Measurements from ENCODE around the gene EHMT2.
"Not testable (repeated sequence)": the region's sequence is repeated elsewhere in the genome, so short reads cannot be mapped to it uniquely, and the experiment has no call there.

Gene EHMT2

GRCh38 chr6:31897612-31898382, at the start of gene EHMT2:
EHMT2 (minus strand) TSS chr6:31897698; CDS start chr6:31897677, 21 bp downstream.
- DNase-seq = peak; percentile 60

- no peak for DNase-seq
Measured at GRCh38 chr6:31947070-31947675, 49.7 kb upstream of the EHMT2 start.

GRCh38 chr6:31946370-31946885, 48.9 kb upstream of the EHMT2 start:
- DNase-seq = no peak

DNA sequence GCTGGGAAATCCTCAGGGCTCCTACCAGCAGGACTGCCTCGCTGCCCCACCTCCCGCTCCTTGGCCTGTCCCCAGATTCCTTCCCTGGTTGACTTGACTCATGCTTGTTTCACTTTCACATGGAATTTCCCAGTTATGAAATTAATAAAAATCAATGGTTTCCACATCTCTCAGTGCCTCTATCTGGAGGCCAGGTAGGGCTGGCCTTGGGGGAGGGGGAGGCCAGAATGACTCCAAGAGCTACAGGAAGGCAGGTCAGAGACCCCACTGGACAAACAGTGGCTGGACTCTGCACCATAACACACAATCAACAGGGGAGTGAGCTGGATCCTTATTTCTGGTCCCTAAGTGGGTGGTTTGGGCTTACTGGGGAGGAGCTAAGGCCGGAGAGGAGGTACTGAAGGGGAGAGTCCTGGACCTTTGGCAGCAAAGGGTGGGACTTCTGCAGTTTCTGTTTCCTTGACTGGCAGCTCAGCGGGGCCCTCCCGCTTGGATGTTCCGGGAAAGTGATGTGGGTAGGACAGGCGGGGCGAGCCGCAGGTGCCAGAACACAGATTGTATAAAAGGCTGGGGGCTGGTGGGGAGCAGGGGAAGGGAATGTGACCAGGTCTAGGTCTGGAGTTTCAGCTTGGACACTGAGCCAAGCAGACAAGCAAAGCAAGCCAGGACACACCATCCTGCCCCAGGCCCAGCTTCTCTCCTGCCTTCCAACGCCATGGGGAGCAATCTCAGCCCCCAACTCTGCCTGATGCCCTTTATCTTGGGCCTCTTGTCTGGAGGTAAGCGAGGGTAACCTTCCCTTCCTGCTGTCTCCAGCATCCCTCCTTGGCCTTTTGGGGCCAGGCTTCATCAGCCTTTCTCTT, 48.2 kb upstream of the EHMT2 start, which contains the start of gene CFB:
TSS of gene CFB (plus strand) at position 589 of the 863 bp plus-strand sequence. CDS start at position 716, 127 bp downstream.
- DNase-seq = peak; percentile 59

- no peak for DNase-seq
Measured at GRCh38 chr6:31945154-31945506, 47.6 kb upstream of the EHMT2 start.

DNA sequence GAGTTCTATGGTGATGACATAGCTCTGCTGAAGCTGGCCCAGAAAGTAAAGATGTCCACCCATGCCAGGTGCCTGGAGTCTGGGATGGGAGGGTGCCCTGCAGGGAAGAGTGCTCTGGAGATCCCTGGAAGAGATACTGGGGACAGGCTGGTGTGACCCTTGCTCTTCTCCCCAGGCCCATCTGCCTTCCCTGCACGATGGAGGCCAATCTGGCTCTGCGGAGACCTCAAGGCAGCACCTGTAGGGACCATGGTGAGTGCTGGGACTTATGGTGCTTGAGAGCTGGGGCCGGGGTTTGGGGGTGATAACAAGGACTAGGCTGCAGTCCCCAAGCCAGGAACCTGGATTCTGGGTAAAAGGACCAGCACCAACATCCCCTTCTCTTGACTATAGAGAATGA, 46.2 kb upstream of the EHMT2 start:
- no peak for DNase-seq

- no peak for DNase-seq
Measured at GRCh38 chr6:31940256-31940664, 42.8 kb upstream of the EHMT2 start.

- DNase-seq = no peak
Measured at GRCh38 chr6:31935823-31936222, 38.3 kb upstream of the EHMT2 start.

- DNase-seq = no peak
Measured at GRCh38 chr6:31935021-31935420, 37.5 kb upstream of the EHMT2 start.

GRCh38 chr6:31933537-31933936, 36.0 kb upstream of the EHMT2 start:
- no peak for DNase-seq

DNA sequence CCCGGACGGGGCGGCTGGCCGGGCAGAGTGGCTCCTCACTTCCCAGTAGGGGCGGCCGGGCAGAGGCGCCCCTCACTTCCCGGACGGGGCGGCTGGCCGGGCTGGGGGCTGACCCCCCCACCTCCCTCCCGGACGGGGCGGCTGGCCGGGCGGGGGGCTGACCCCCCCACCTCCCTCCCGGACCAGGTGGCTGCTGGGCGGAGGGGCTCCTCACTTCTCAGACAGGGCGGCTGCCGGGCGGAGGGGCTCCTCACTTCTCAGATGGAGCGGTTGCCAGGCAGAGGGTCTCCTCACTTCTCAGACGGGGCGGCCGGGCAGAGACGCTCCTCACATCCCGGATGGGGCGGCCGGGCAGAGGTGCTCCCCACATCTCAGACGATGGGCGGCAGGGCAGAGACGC, 34.6 kb upstream of the EHMT2 start:
- DNase-seq = not testable (repeated sequence)

GRCh38 chr6:31930962-31931361, 33.5 kb upstream of the EHMT2 start:
- DNase-seq = no peak

DNA sequence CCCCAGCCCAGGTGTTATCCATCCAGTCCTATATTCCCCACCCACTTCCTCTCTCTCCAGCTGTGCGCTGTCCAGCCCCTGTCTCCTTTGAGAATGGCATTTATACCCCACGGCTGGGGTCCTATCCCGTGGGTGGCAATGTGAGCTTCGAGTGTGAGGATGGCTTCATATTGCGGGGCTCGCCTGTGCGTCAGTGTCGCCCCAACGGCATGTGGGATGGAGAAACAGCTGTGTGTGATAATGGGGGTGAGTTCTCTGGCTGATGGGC, 31.1 kb upstream of the EHMT2 start:
- DNase-seq = no peak

DNA sequence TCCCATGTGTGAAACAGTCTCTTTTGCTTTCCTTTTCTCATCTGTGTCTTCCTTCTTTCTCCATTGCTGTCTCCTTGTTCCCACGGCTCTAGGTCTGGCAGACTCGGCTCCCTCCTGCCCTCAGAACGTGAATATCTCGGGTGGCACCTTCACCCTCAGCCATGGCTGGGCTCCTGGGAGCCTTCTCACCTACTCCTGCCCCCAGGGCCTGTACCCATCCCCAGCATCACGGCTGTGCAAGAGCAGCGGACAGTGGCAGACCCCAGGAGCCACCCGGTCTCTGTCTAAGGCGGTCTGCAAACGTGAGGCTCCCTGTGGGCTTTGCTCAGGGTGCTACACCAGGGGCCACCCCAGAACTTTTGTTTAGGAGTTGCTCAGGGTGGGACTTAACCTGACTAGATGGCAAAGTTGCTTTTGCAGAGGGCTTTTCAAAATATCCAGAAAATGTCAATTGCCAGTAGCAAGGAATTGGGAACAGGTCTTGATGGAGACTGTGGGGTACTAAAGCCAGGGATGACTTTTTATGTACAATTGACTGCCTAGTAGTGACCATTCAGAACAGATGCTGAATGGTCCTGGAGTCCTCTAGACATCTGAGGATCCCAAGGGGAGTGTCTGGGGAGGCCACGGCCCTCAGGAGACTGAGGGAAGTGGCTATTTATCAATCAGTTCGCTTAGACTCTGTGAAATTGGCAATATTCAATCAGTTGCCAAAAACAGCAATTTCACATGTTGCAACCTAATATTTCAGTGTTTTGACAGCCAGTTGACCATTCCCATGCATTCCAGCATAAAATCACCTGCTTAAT, 30.6 kb upstream of the EHMT2 start:
- no peak for DNase-seq

- no peak for DNase-seq
Measured at GRCh38 chr6:31927242-31927862, 29.9 kb upstream of the EHMT2 start, which contains the start of gene C2. C2 (plus strand) TSS chr6:31927717; CDS start chr6:31927753, 36 bp downstream.

GRCh38 chr6:31922942-31923341, 25.4 kb upstream of the EHMT2 start:
- DNase-seq = no peak

DNA sequence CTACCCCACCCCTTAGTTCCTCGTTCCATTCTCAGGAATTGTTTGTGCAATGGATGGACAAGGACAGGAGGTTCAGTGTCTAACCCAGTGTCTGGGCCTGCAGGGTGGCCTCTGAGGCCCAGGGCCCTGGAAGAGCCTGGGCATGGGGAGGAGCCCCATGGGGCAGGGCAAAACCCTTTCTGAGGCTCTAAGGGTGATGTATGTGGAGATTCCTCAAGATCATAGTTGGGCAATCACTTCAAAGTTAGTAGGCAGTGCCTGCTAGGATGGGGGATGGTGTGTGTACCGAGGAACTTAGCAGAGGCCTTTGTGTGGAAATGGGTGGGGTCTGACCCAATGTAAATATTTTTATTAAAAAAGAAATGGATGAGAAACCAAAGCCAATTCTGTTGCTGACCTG, 23.3 kb upstream of the EHMT2 start:
- DNase-seq = no peak

DNA sequence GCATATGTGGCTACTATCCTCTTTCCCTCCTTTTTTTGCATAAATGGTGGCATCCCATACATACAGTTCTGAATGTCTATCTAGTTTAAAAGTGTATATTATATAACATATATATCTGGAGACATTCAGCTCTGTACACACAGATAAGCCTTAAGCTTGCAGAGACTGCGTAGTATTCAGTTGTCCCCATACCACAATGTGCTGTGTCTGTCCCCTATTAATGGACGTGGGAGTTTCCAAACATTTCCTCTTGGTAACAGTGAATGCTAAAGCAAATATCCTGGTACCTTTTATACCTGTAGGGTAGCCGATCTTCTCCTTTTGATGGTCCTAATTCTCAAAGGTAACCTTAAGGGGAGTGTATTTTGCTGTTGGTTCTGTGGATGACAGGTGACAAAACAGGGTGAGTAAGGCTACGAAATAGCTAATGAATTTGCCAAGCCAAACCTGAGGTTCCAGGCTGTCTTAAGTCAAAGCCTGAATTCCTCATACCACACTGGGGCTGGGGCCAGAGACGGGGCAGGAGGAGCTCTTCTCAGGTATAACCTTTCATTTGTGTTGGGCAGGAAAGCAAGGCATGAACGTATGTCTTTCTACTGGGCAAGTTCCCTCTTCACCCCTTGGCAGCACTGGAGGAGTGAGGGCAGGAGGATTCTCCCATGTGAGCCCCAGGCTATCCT, 22.3 kb upstream of the EHMT2 start:
- no peak for DNase-seq

DNA sequence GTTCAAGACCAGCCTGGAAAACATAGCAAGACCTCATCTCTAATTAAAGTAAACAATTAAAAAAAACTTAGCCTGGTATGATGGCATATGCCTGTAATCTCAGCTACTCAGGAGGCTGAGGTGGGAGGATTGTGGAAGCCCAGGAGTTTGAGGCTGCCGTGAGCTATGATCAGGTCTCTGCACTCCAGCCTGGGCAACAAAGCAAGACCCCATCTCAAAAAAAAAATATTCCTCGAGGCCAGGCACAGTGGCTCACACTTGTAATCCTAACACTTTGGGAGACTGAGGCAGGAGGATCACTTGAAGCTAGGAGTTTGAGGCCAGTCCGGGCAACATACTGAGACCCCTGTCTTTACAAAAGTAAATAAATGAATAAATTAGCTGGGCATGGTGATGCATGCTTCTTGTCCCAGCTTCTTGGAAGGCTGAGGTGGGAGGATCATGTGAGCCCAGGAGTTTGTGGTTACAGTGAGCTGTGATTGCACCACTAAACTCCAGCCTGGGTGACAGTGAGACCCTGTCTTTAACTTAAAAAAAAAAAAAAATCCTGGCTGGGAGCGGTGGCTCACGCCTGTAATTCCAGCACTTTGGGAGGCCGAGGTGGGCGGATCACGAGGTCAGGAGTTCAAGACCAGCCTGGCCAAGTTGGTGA, 20.7 kb upstream of the EHMT2 start:
- DNase-seq = no peak

- no peak for DNase-seq
Measured at GRCh38 chr6:31915756-31916155, 18.3 kb upstream of the EHMT2 start.

GRCh38 chr6:31915351-31915750, 17.9 kb upstream of the EHMT2 start:
- DNase-seq = no peak
